B cell (primary cell): ENCODE data around the gene ITGAE. TPM values are rescaled to one million over a fixed set of nuclear protein-coding genes. Genes with fewer than 3 reads are reported as not detected.

Experiments
- ATAC-seq: fragments of 200-7000 bp; cut with Tn5 transposase; one replicate; pipeline ENCODE4 v1.10.0; 2021; ENCODE audit warnings: low read depth, mild to moderate bottlenecking, moderate number of reproducible peaks, moderate library complexity
- CTCF ChIA-PET: fragments of 350-600 bp; sonication (Branson Sonifier 250); formaldehyde crosslinking; loops from one replicate; lab custom pipeline; 2021; ENCODE audit warnings: antibody characterized with exemption, inconsistent platforms; lab: Charles Lee
- POLR2A ChIA-PET: fragments of 350-600 bp; sonication (Branson Sonifier 250); formaldehyde crosslinking; loops from one replicate; lab custom pipeline; 2021; ENCODE audit warnings: antibody characterized with exemption; lab: Charles Lee
- DNase-seq: peaks from one replicate; pipeline ENCODE4 v3.0.0; 2013
- H2AFZ ChIP-seq: 2 replicates; pipeline ENCODE4 v1.6.1; 2012; ENCODE audit warnings: mild to moderate bottlenecking, low read depth, low read length; ENCODE audit not compliant: insufficient read depth, poor library complexity, severe bottlenecking
- H3K27ac ChIP-seq, 2 donors: 1 replicate in 1 of 2; 2 replicates in 1 of 2; pipeline ENCODE4 v1.5.1; 2012 to 2013; ENCODE audit warnings: low read length in 2 of 2, mild to moderate bottlenecking in 2 of 2, moderate library complexity in 1 of 2
- H3K27me3 ChIP-seq, 4 experiments: fragments of 200-600 bp in 1 of 4; sonication (generic) in 1 of 4; replicated peaks in 1 of 4; 1 replicate in 2 of 4; 2 replicates in 2 of 4; pipeline versions ENCODE4 v1.6.1 to v1.7.0; 2013 to 2016; ENCODE audit warnings: low read length in 3 of 4, mild to moderate bottlenecking in 2 of 4, mixed read lengths in 1 of 4, moderate library complexity in 1 of 4; ENCODE audit not compliant: insufficient read depth in 4 of 4, control insufficient read depth in 3 of 4; ENCODE audit errors: control extremely low read depth in 1 of 4
- H3K36me3 ChIP-seq, 2 experiments: replicated peaks in 1 of 2; 1 replicate in 1 of 2; 2 replicates in 1 of 2; pipeline versions ENCODE4 v1.6.1 to v1.7.1; 2013; ENCODE audit warnings: low read length in 1 of 2; ENCODE audit not compliant: insufficient read depth in 2 of 2, control insufficient read depth in 1 of 2; ENCODE audit errors: control extremely low read depth in 1 of 2, extremely low read depth in 1 of 2
- H3K4me1 ChIP-seq, 2 donors: fragments of 200-600 bp in 1 of 2; sonication (generic) in 1 of 2; 1 replicate in 1 of 2; 2 replicates in 1 of 2; pipeline versions ENCODE4 v1.5.1 to v1.6.1; 2013 to 2017; ENCODE audit warnings: low read length in 2 of 2; ENCODE audit not compliant: control insufficient read depth in 2 of 2, insufficient read depth in 2 of 2
- H3K4me2 ChIP-seq: replicated peaks from 2 replicates; pipeline ENCODE3; 2012; ENCODE audit warnings: mild to moderate bottlenecking, low read depth, low read length; ENCODE audit not compliant: poor library complexity, severe bottlenecking
- H3K4me3 ChIP-seq, 5 experiments: fragments of 200-600 bp in 1 of 5; sonication (generic) in 1 of 5; 1 replicate in 3 of 5; 2 replicates in 2 of 5; pipeline versions ENCODE4 v1.5.1 to v1.7.0; 2011 to 2016; ENCODE audit warnings: low read length in 4 of 5, mild to moderate bottlenecking in 4 of 5, low read depth in 2 of 5, control low read depth in 1 of 5, moderate library complexity in 1 of 5; ENCODE audit not compliant: insufficient read depth in 1 of 5; ENCODE audit errors: control extremely low read depth in 1 of 5, extremely low read depth in 1 of 5
- H3K79me2 ChIP-seq: fragments of 200-600 bp; sonication (generic); one replicate; pipeline ENCODE4 v1.6.0; 2016; ENCODE audit warnings: low read length; ENCODE audit not compliant: control insufficient read depth, insufficient read depth
- H3K9ac ChIP-seq: fragments of 200-600 bp; sonication (generic); 2 replicates; pipeline ENCODE4 v1.6.1; 2017; ENCODE audit warnings: mild to moderate bottlenecking, low read length, moderate library complexity
- H3K9me3 ChIP-seq, 3 donors: one replicate each; pipeline versions ENCODE4 v1.6.1 to v1.7.1; 2013; ENCODE audit warnings: low read length in 2 of 3; ENCODE audit not compliant: control insufficient read depth in 2 of 3, insufficient read depth in 1 of 3; ENCODE audit errors: control extremely low read depth in 1 of 3
- H4K20me1 ChIP-seq: 2 replicates; pipeline ENCODE4 v1.6.0; 2012; ENCODE audit warnings: mild to moderate bottlenecking, low read length; ENCODE audit not compliant: insufficient read depth, control insufficient read depth, poor library complexity, severe bottlenecking
- H3K27ac Mint-ChIP-seq: one replicate; pipeline ENCODE4 v1.8.0; 2021; ENCODE audit warnings: mixed read lengths
- H3K27me3 Mint-ChIP-seq: one replicate; pipeline ENCODE4 v1.8.0; 2021; ENCODE audit warnings: mixed read lengths
- H3K4me1 Mint-ChIP-seq: one replicate; pipeline ENCODE4 v1.8.0; 2021; ENCODE audit warnings: mixed read lengths
- H3K4me3 Mint-ChIP-seq: one replicate; pipeline ENCODE4 v1.8.0; 2021; ENCODE audit warnings: mixed read lengths
- H3K9me3 Mint-ChIP-seq: one replicate; pipeline ENCODE4 v1.8.0; 2022; ENCODE audit warnings: mixed read lengths; ENCODE audit not compliant: insufficient read depth
- EZH2 ChIP-seq: IDR thresholded peaks from 2 replicates; pipeline ENCODE4 v1.6.1; 2012; ENCODE audit warnings: borderline replicate concordance, low read depth, mild to moderate bottlenecking, moderate library complexity, low read length; ENCODE audit not compliant: insufficient read depth, poor library complexity, severe bottlenecking
- WGBS: methylation state at CpG from one replicate; pipeline ENCODE4 v1.1.5; 2013; ENCODE audit warnings: missing lambda C conversion rate; ENCODE audit not compliant: insufficient coverage; 5-methylcytosine and 5-hydroxymethylcytosine counted together
- intact Hi-C: fragments of 100-400 bp; cut with micrococcal nuclease; formaldehyde crosslinking; loops from one replicate; pipeline ENCODE4 v1.10.0; 2022
- polyA plus RNA-seq: library from polyadenylated mRNA; depleted of rRNA; stranded (reverse); fragments of >200 nt; gene quantifications from 2 replicates; pipeline ENCODE4 v1.2.3, GENCODE V29; 2012
- total RNA-seq, 2 donors: library from RNA; stranded (reverse); fragments of 120-200 nt in 1 of 2; gene quantifications; 1 replicate in 1 of 2; 2 replicates in 1 of 2; pipeline versions ENCODE4 v1.2.3 to v1.2.4, GENCODE V29; 2013 to 2022
- TF ChIP-seq, protein P1 (sequence below): fragments of 200-600 bp; IDR thresholded peaks from one replicate; pipeline ENCODE4 v1.8.0; 2022; ENCODE audit warnings: antibody characterized with exemption, mild to moderate bottlenecking

The ITGAE gene
- total and polyA plus RNA-seq, 2 donors (not counting 1 experiment from before 2014, with no cell fraction given) = 48.2 to 95.6 TPM

DNA sequence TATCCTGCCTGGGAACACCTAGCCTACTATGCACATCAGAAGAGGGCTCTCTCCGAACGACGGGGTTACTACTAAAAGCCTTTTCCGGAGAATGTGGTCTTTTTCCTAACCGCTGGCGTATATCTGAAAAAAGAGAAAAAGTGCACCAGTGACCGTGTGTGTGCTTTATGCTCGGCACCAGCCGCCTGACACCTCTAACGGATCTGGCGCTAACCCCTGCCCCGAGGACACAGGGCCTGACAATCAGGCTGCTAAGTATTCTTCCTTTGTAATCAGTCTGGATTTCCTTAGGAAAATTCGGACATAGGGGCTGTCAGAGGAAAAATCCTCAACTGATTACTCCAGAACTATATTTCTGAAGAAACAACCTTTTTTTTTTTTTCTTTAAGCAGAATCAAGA lies 13.4 kb upstream of the ITGAE start:
- Histone ChIP-seq H3K9me3 (peaks cover 0 to 4% (median 0%) of the 10 kb centered on the region in 3 donors), H3K9ac (no peak overlapping the region), H3K27ac (no peak overlapping the region), H2AFZ (no peak overlapping the region), H3K36me3 (peaks cover 9 to 60% of the 10 kb centered on the region in 2 experiments), H3K27me3 (no peaks in the 10 kb centered on the region), H3K4me1 (peaks cover 13 to 45% of the 10 kb centered on the region in 2 donors), H3K79me2 (no peaks in the 10 kb centered on the region), H3K4me3 (no peak overlapping the region), H4K20me1 (no peaks in the 10 kb centered on the region), H3K4me2 (no peak overlapping the region)
- ChIA-PET POLR2A (no interaction called here), CTCF (interaction anchor here (0.9 to 4.4 kb wide), 3 partner anchors 13 to 76 kb away, joined by 5 to 54 read pairs (median 5); no protein-coding TSS in a partner anchor)
- 97% methylated on average over 12 of the region's 13 CpGs for WGBS
- peak overlapping the region; percentile 5 for H3K27ac Mint-ChIP-seq
- H3K27me3 Mint-ChIP-seq = no peaks in the 10 kb centered on the region
- ATAC-seq = no peak
- DNase-seq = no peak
- TF ChIP-seq, protein P1, sequence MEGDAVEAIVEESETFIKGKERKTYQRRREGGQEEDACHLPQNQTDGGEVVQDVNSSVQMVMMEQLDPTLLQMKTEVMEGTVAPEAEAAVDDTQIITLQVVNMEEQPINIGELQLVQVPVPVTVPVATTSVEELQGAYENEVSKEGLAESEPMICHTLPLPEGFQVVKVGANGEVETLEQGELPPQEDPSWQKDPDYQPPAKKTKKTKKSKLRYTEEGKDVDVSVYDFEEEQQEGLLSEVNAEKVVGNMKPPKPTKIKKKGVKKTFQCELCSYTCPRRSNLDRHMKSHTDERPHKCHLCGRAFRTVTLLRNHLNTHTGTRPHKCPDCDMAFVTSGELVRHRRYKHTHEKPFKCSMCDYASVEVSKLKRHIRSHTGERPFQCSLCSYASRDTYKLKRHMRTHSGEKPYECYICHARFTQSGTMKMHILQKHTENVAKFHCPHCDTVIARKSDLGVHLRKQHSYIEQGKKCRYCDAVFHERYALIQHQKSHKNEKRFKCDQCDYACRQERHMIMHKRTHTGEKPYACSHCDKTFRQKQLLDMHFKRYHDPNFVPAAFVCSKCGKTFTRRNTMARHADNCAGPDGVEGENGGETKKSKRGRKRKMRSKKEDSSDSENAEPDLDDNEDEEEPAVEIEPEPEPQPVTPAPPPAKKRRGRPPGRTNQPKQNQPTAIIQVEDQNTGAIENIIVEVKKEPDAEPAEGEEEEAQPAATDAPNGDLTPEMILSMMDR = no peak
- TF ChIP-seq EZH2 = no peak
- peaks cover 47% of the 10 kb centered on the region for H3K4me1 Mint-ChIP-seq
- intact Hi-C loops = no loop called here
- no peaks in the 10 kb centered on the region for H3K9me3 Mint-ChIP-seq
- no peak overlapping the region for H3K4me3 Mint-ChIP-seq

DNA sequence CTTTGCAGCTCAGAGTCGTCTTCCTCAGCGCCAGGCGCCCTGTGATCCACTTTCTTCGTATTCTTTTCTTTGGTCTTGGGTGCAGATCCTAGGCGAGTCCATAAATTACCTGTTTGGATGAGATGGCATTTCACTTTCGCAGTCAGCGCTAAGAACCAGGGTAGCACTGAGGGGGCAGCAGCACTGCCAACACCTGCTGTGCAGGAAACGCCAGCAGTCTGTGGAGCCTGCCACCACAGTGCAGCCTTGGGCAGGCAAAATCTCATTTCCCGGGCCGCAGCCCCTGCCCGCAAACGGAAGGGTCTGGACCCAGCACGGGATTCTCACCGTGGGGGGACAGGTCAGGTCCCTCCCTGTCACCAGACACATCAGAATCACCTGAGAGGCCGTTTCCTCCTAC lies 12.2 kb upstream of the ITGAE start:
- ATAC-seq (no peak), DNase-seq (no peak)
- Histone ChIP-seq H3K36me3 (peaks cover 10 to 59% of the 10 kb centered on the region in 2 experiments), H3K4me1 (peaks cover 13 to 34% of the 10 kb centered on the region in 2 donors), H3K9me3 (peaks cover 0 to 4% (median 0%) of the 10 kb centered on the region in 3 donors), H3K9ac (no peak overlapping the region), H3K27me3 (no peaks in the 10 kb centered on the region), H2AFZ (no peak overlapping the region), H3K27ac (no peak overlapping the region), H4K20me1 (no peaks in the 10 kb centered on the region), H3K4me2 (no peak overlapping the region), H3K4me3 (no peak overlapping the region), H3K79me2 (no peaks in the 10 kb centered on the region)
- no peak overlapping the region for H3K27ac Mint-ChIP-seq
- intact Hi-C loops = no loop called here
- H3K4me3 Mint-ChIP-seq = no peak overlapping the region
- TF ChIP-seq EZH2 = no peak
- TF ChIP-seq, protein P1 = no peak
- no peaks in the 10 kb centered on the region for H3K27me3 Mint-ChIP-seq
- over 99% methylated on average over 13 of the region's 15 CpGs for WGBS
- CTCF ChIA-PET = interaction anchor here (0.5 kb wide), 1 partner anchor 800 kb away, joined by 4 read pairs; no protein-coding TSS in a partner anchor
- peaks cover 44% of the 10 kb centered on the region for H3K4me1 Mint-ChIP-seq
- H3K9me3 Mint-ChIP-seq = no peaks in the 10 kb centered on the region
- POLR2A ChIA-PET = no interaction called here
